ENCODE data around the gene SEMA3F. TPM values are rescaled to one million over a fixed set of nuclear protein-coding genes. Genes with fewer than 3 reads are reported as not detected.

SEMA3F gene
- total RNA-seq, 1 experiment from 2014 or later, result 40.5 TPM

DNA sequence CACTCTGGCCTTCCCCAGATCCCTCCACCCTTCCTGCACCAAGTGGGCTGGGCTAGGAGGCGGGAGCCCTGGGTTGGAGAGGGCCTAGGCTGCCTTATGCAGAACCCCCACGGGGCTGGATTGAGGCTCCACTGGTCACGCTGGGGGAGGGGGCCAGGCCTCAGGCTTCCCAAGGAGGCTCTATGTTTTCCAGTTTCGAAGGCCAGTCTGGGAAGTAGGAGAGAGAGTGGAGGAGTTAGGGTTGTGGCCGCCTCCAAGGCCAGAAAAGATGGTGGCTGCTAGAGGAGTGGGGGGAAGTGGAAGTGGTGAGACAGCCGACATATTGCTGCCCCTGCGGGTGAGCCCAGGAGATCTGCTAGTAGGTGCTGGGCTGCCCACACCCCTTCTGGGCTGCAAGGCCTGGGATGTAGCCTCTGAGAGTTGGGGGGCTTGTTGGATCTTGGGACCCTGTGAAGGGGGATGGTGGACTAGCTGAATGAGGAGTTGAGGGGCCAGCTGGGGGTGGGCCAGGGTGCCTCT is 82.1 kb downstream of the SEMA3F start:
- Histone ChIP-seq H3K4me3 (ENCODE audit: insufficient read depth, low read depth, low read length) (peak overlapping the region; percentile 52), H3K27me3 (ENCODE audit: control insufficient read depth, insufficient read depth, low read length) (no peaks in the 10 kb centered on the region), H3K36me3 (replicated peaks; ENCODE audit: control insufficient read depth, insufficient read depth, low read length) (no peaks in the 10 kb centered on the region; the same call in 1 of the 2 replicates)
- peak; percentile 73 for DNase-seq

- peak; percentile 86 for DNase-seq
- Histone ChIP-seq H3K36me3 (replicated peaks; ENCODE audit: control insufficient read depth, insufficient read depth, low read length) (no peaks in the 10 kb centered on the region; the same call in 1 of the 2 replicates), H3K27me3 (ENCODE audit: control insufficient read depth, insufficient read depth, low read length) (no peaks in the 10 kb centered on the region), H3K4me3 (ENCODE audit: insufficient read depth, low read depth, low read length) (peak overlapping the region; percentile 52)
Measured at GRCh38 chr3:50237754-50238548, 82.8 kb downstream of the SEMA3F start.

DNA sequence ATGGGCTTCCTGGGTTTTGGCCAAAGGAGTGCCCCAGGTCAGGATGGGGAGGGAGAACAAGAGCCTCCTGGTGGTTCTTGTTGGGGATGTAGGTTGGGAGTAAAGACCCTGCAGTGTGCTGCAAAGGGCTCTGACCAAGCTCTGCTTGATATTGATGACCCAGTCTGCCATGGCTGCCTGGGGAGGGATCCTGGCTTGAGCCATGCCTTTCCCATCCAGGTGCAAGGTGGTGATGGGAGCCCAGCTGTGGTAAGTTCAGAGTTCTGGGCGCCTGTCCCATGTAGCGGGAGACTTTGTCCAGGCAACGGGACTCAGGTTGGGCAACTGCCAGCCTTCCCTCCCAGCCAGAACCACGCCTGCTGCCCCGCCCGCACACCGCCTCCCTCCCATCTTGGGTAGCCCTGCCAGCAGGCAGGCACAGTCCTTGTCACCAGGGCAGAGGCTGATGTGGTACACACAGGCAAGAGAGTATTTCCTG is 83.5 kb downstream of the SEMA3F start:
- Histone ChIP-seq H3K4me3 (ENCODE audit: insufficient read depth, low read depth, low read length) (peak overlapping the region; percentile 52; the same call in 1 of the 2 replicates), H3K36me3 (replicated peaks; ENCODE audit: control insufficient read depth, insufficient read depth, low read length) (no peaks in the 10 kb centered on the region; the same call in 1 of the 2 replicates), H3K27me3 (ENCODE audit: control insufficient read depth, insufficient read depth, low read length) (no peaks in the 10 kb centered on the region)
- DNase-seq, result peak; percentile 68

Other genes starting within 250 kb of the SEMA3F start
- 10.2 and 15.9 TPM in 2 replicates for gene MON1A, start 225.5 kb upstream of the SEMA3F start, total RNA-seq (2014; rRNA removed; shearing (Covaris generic))
- 41.6 and 72.7 TPM in 2 replicates for gene RBM6, start 215.2 kb upstream of the SEMA3F start, total RNA-seq (2014; rRNA removed; shearing (Covaris generic))
- 69.1 and 104 TPM in 2 replicates for gene RBM5, start 66.4 kb upstream of the SEMA3F start, total RNA-seq (2014; rRNA removed; shearing (Covaris generic))
- not detected in 2 replicates for gene GNAT1, start 36.3 kb downstream of the SEMA3F start, total RNA-seq (2014; rRNA removed; shearing (Covaris generic))
- gene SLC38A3, start 49.9 kb downstream of the SEMA3F start, total RNA-seq (2014; rRNA removed; shearing (Covaris generic)), result 0.21 and 0.22 TPM in 2 replicates
- 204 and 246 TPM in 2 replicates for gene GNAI2, start 80.9 kb downstream of the SEMA3F start, total RNA-seq (2014; rRNA removed; shearing (Covaris generic))
- 2.8 and 4.4 TPM in 2 replicates for gene SEMA3B, start 113.8 kb downstream of the SEMA3F start, total RNA-seq (2014; rRNA removed; shearing (Covaris generic))
- 0.07 and 1.2 TPM in 2 replicates for gene LSMEM2, start 123.8 kb downstream of the SEMA3F start, total RNA-seq (2014; rRNA removed; shearing (Covaris generic))
- gene IFRD2, start 137.1 kb downstream of the SEMA3F start, total RNA-seq (2014; rRNA removed; shearing (Covaris generic)), result 118 and 146 TPM in 2 replicates
- gene HYAL3, start 144.1 kb downstream of the SEMA3F start, total RNA-seq (2014; rRNA removed; shearing (Covaris generic)), result 3.5 and 5.7 TPM in 2 replicates
- 23.7 and 28.3 TPM in 2 replicates for gene NAA80, start 144.1 kb downstream of the SEMA3F start, total RNA-seq (2014; rRNA removed; shearing (Covaris generic))
- gene HYAL1, start 148.2 kb downstream of the SEMA3F start, total RNA-seq (2014; rRNA removed; shearing (Covaris generic)), result 5.4 and 8.2 TPM in 2 replicates
- 122 TPM in 2 replicates for gene HYAL2, start 167.4 kb downstream of the SEMA3F start, total RNA-seq (2014; rRNA removed; shearing (Covaris generic))
- gene TUSC2, start 172.9 kb downstream of the SEMA3F start, total RNA-seq (2014; rRNA removed; shearing (Covaris generic)), result 36.3 and 42.1 TPM in 2 replicates
- gene RASSF1, start 185.5 kb downstream of the SEMA3F start, total RNA-seq (2014; rRNA removed; shearing (Covaris generic)), result 11.4 and 16.7 TPM in 2 replicates
- 1.1 and 1.3 TPM in 2 replicates for gene ZMYND10, start 190.4 kb downstream of the SEMA3F start, total RNA-seq (2014; rRNA removed; shearing (Covaris generic))
- gene NPRL2, start 195.5 kb downstream of the SEMA3F start, total RNA-seq (2014; rRNA removed; shearing (Covaris generic)), result 41.1 and 41.6 TPM in 2 replicates
- gene CYB561D2, start 195.5 kb downstream of the SEMA3F start, total RNA-seq (2014; rRNA removed; shearing (Covaris generic)), result 19.0 and 20.0 TPM in 2 replicates
- gene TMEM115, start 204.2 kb downstream of the SEMA3F start, total RNA-seq (2014; rRNA removed; shearing (Covaris generic)), result 33.1 and 38.7 TPM in 2 replicates